Sigmoid colon (tissue), 4 donors: Measurements from ENCODE around the gene LAMC1.
A peak's percentile ranks its signal among the peaks of the same experiment; 100 is the strongest.

ENCODE experiments used
- POLR2A ChIP-seq, 2 donors: fragments of 450-650 bp; IDR thresholded peaks; one replicate each; pipeline ENCODE4 v1.6.1; 2016; ENCODE audit warnings: antibody characterized with exemption in 2 of 2, mild to moderate bottlenecking in 2 of 2, moderate library complexity in 2 of 2
- POLR2AphosphoS5 ChIP-seq, 4 donors: sonication (generic); formaldehyde crosslinking; IDR thresholded peaks; one replicate each; pipeline ENCODE4 v1.6.1; 2017; ENCODE audit warnings: antibody characterized with exemption in 4 of 4

- TF ChIP-seq POLR2A (IDR thresholded peaks at IDR 0.05) (no peak), POLR2AphosphoS5 (IDR thresholded peaks at IDR 0.05) (peak in 1 of 4 donors; percentile 21)
Measured at GRCh38 chr1:183143576-183144315, 120.5 kb downstream of the LAMC1 start.
